ENCODE results near the gene PHLDB1.

- TF ChIP-seq, protein P1, sequence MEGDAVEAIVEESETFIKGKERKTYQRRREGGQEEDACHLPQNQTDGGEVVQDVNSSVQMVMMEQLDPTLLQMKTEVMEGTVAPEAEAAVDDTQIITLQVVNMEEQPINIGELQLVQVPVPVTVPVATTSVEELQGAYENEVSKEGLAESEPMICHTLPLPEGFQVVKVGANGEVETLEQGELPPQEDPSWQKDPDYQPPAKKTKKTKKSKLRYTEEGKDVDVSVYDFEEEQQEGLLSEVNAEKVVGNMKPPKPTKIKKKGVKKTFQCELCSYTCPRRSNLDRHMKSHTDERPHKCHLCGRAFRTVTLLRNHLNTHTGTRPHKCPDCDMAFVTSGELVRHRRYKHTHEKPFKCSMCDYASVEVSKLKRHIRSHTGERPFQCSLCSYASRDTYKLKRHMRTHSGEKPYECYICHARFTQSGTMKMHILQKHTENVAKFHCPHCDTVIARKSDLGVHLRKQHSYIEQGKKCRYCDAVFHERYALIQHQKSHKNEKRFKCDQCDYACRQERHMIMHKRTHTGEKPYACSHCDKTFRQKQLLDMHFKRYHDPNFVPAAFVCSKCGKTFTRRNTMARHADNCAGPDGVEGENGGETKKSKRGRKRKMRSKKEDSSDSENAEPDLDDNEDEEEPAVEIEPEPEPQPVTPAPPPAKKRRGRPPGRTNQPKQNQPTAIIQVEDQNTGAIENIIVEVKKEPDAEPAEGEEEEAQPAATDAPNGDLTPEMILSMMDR (IDR thresholded peaks at IDR 0.05) = no peak
- TF ChIP-seq POLR2A (IDR thresholded peaks at IDR 0.05) = no peak
Measured at GRCh38 chr11:118560806-118561205, 46.6 kb upstream of the PHLDB1 start.

All from heart left ventricle (tissue), 13 donors.